ENCODE data around the gene WFDC10B. TPM values are rescaled to one million over a fixed set of nuclear protein-coding genes. Genes with fewer than 3 reads are reported as not detected.
"Not testable (repeated sequence)": the region's sequence is repeated elsewhere in the genome, so short reads cannot be mapped to it uniquely, and the experiment has no call there.

WFDC10B gene
- total RNA-seq, 1 donor from 2014 or later = not detected

- Mint-ChIP-seq H3K27me3 (ENCODE audit: unreplicated experiment) (no peaks in the 10 kb centered on the region), H3K27ac (ENCODE audit: unreplicated experiment) (no peak overlapping the region), H3K36me3 (ENCODE audit: unreplicated experiment) (peaks cover 4% of the 10 kb centered on the region), H3K4me3 (ENCODE audit: unreplicated experiment) (no peak overlapping the region), H3K9me3 (ENCODE audit: unreplicated experiment) (no peaks in the 10 kb centered on the region), H3K4me1 (ENCODE audit: low read depth, unreplicated experiment) (no peaks in the 10 kb centered on the region)
- no peak for TF ChIP-seq CTCF (IDR thresholded peaks at IDR 0.05; ENCODE audit: partially characterized antibody, unreplicated experiment)
- no peak for DNase-seq
Observed at GRCh38 chr20:45649312-45649863, 55.4 kb downstream of the WFDC10B start.

GRCh38 chr20:45647441-45648050 lies 57.3 kb downstream of the WFDC10B start:
- Mint-ChIP-seq H3K9me3 (ENCODE audit: unreplicated experiment) (no peaks in the 10 kb centered on the region), H3K27me3 (ENCODE audit: unreplicated experiment) (no peaks in the 10 kb centered on the region), H3K36me3 (ENCODE audit: unreplicated experiment) (peaks cover 4% of the 10 kb centered on the region), H3K4me3 (ENCODE audit: unreplicated experiment) (no peak overlapping the region), H3K4me1 (ENCODE audit: low read depth, unreplicated experiment) (no peaks in the 10 kb centered on the region), H3K27ac (ENCODE audit: unreplicated experiment) (no peak overlapping the region)
- no peak for TF ChIP-seq CTCF (IDR thresholded peaks at IDR 0.05; ENCODE audit: partially characterized antibody, unreplicated experiment)
- DNase-seq = no peak

GRCh38 chr20:45646875-45647274 lies 57.9 kb downstream of the WFDC10B start:
- Mint-ChIP-seq H3K27me3 (ENCODE audit: unreplicated experiment) (no peaks in the 10 kb centered on the region), H3K4me3 (ENCODE audit: unreplicated experiment) (no peak overlapping the region), H3K36me3 (ENCODE audit: unreplicated experiment) (peaks cover 4% of the 10 kb centered on the region), H3K4me1 (ENCODE audit: low read depth, unreplicated experiment) (no peaks in the 10 kb centered on the region), H3K27ac (ENCODE audit: unreplicated experiment) (no peak overlapping the region), H3K9me3 (ENCODE audit: unreplicated experiment) (no peaks in the 10 kb centered on the region)
- TF ChIP-seq CTCF (IDR thresholded peaks at IDR 0.05; ENCODE audit: partially characterized antibody, unreplicated experiment) = no peak
- DNase-seq = no peak

- H3K4me3 Mint-ChIP-seq (ENCODE audit: unreplicated experiment); H3K9me3 Mint-ChIP-seq (ENCODE audit: unreplicated experiment); H3K27me3 Mint-ChIP-seq (ENCODE audit: unreplicated experiment); H3K27ac Mint-ChIP-seq (ENCODE audit: unreplicated experiment); H3K36me3 Mint-ChIP-seq (ENCODE audit: unreplicated experiment); H3K4me1 Mint-ChIP-seq (ENCODE audit: low read depth, unreplicated experiment); DNase-seq: not testable (repeated sequence)
Observed at GRCh38 chr20:45645869-45646268, 59.0 kb downstream of the WFDC10B start.

GRCh38 chr20:45641076-45641475 lies 63.7 kb downstream of the WFDC10B start:
- not testable (repeated sequence) for H3K4me3 Mint-ChIP-seq (ENCODE audit: unreplicated experiment); H3K4me1 Mint-ChIP-seq (ENCODE audit: low read depth, unreplicated experiment); H3K27ac Mint-ChIP-seq (ENCODE audit: unreplicated experiment); H3K36me3 Mint-ChIP-seq (ENCODE audit: unreplicated experiment); DNase-seq; H3K27me3 Mint-ChIP-seq (ENCODE audit: unreplicated experiment); H3K9me3 Mint-ChIP-seq (ENCODE audit: unreplicated experiment)

- no peak for TF ChIP-seq CTCF (IDR thresholded peaks at IDR 0.05; ENCODE audit: partially characterized antibody, unreplicated experiment)
- Mint-ChIP-seq H3K27me3 (ENCODE audit: unreplicated experiment) (no peaks in the 10 kb centered on the region), H3K9me3 (ENCODE audit: unreplicated experiment) (no peaks in the 10 kb centered on the region), H3K4me3 (ENCODE audit: unreplicated experiment) (no peak overlapping the region), H3K27ac (ENCODE audit: unreplicated experiment) (no peak overlapping the region), H3K36me3 (ENCODE audit: unreplicated experiment) (peaks cover 3% of the 10 kb centered on the region), H3K4me1 (ENCODE audit: low read depth, unreplicated experiment) (no peaks in the 10 kb centered on the region)
- DNase-seq = no peak
Observed at GRCh38 chr20:45639687-45640086, 65.1 kb downstream of the WFDC10B start.

Data from glutamatergic neuron (in vitro differentiated cells).